Hepatocyte (in vitro differentiated cells): Measurements from ENCODE around the gene SLC25A17. TPM values are rescaled to one million over a fixed set of nuclear protein-coding genes. Genes with fewer than 3 reads are reported as not detected.

Experiments used
- DNase-seq: peaks from one replicate; pipeline ENCODE4 v3.0.0-alpha.2; 2016; ENCODE audit warnings: low spot score
- H2AFZ ChIP-seq: fragments of 200-600 bp; sonication (generic); 2 replicates; pipeline ENCODE4 v1.6.0; 2016; ENCODE audit warnings: antibody characterized with exemption, mild to moderate bottlenecking
- H3K27ac ChIP-seq: fragments of 200-600 bp; sonication (generic); 2 replicates; pipeline ENCODE4 v1.5.1; 2016; ENCODE audit warnings: mild to moderate bottlenecking
- H3K27me3 ChIP-seq: fragments of 200-600 bp; sonication (generic); 2 replicates; pipeline ENCODE4 v1.6.1; 2016
- H3K36me3 ChIP-seq: fragments of 200-600 bp; sonication (generic); replicated peaks from 2 replicates; pipeline ENCODE4 v1.5.1; 2016; ENCODE audit warnings: low read depth; ENCODE audit not compliant: insufficient read depth
- H3K4me1 ChIP-seq: fragments of 200-600 bp; sonication (generic); 2 replicates; pipeline ENCODE4 v1.5.1; 2016; ENCODE audit warnings: mild to moderate bottlenecking, moderate library complexity; ENCODE audit not compliant: insufficient read depth
- H3K4me2 ChIP-seq: fragments of 200-600 bp; sonication (generic); 2 replicates; pipeline ENCODE4 v1.6.0; 2016
- H3K4me3 ChIP-seq: fragments of 200-600 bp; sonication (generic); 2 replicates; pipeline ENCODE4 v1.5.1; 2016; ENCODE audit warnings: mild to moderate bottlenecking
- H3K79me2 ChIP-seq: fragments of 200-600 bp; sonication (generic); 2 replicates; pipeline ENCODE4 v1.6.0; 2017; ENCODE audit warnings: mild to moderate bottlenecking
- H3K9me2 ChIP-seq: fragments of 200-600 bp; sonication (generic); replicated peaks from 2 replicates; pipeline ENCODE4 v1.6.0; 2017; ENCODE audit warnings: mild to moderate bottlenecking; ENCODE audit not compliant: insufficient read depth
- H3K9me3 ChIP-seq: fragments of 200-600 bp; sonication (generic); 2 replicates; pipeline ENCODE4 v1.5.1; 2016; ENCODE audit warnings: low read depth, mild to moderate bottlenecking
- H4K20me1 ChIP-seq: fragments of 200-600 bp; sonication (generic); 2 replicates; pipeline ENCODE4 v1.6.0; 2016; ENCODE audit warnings: mild to moderate bottlenecking; ENCODE audit not compliant: insufficient read depth, poor library complexity, severe bottlenecking
- EZH2 ChIP-seq: fragments of 200-600 bp; sonication (generic); IDR thresholded peaks from 2 replicates; pipeline ENCODE4 v1.6.1; 2016; ENCODE audit warnings: antibody characterized with exemption, mild to moderate bottlenecking, borderline replicate concordance
- EZH2phosphoT487 ChIP-seq: fragments of 200-600 bp; sonication (generic); IDR thresholded peaks from one replicate; pipeline ENCODE4 v1.6.1; 2018; ENCODE audit warnings: antibody characterized with exemption, mild to moderate bottlenecking, low read depth, moderate library complexity; ENCODE audit not compliant: unreplicated experiment, severe bottlenecking
- WGBS: methylation state at CpG from one replicate; pipeline ENCODE4 v1.1.6; 2016; ENCODE audit warnings: low lambda C conversion rate; ENCODE audit errors: missing lambda C conversion rate; 5-methylcytosine and 5-hydroxymethylcytosine counted together
- polyA plus RNA-seq: library from polyadenylated mRNA; unstranded; fragments of >200 nt; fragmentation: Nextera tagmentation; extraction: Ambion mirVana; gene quantifications from 2 replicates; pipeline ENCODE4 v1.2.1, GENCODE V29; 2016
- total RNA-seq: library from RNA; depleted of rRNA; stranded (reverse); fragments of >200 nt; gene quantifications from 2 replicates; pipeline ENCODE4 v1.2.3, GENCODE V29; 2014
- TF ChIP-seq, protein P1 (sequence below): fragments of 200-600 bp; sonication (generic); IDR thresholded peaks from 2 replicates; pipeline ENCODE4 v1.5.1; 2016; ENCODE audit warnings: antibody characterized with exemption, mild to moderate bottlenecking; ENCODE audit not compliant: poor library complexity

The SLC25A17 gene
- total and polyA plus RNA-seq, 2 experiments from 2014 or later = 20.5 to 24.8 TPM

DNA sequence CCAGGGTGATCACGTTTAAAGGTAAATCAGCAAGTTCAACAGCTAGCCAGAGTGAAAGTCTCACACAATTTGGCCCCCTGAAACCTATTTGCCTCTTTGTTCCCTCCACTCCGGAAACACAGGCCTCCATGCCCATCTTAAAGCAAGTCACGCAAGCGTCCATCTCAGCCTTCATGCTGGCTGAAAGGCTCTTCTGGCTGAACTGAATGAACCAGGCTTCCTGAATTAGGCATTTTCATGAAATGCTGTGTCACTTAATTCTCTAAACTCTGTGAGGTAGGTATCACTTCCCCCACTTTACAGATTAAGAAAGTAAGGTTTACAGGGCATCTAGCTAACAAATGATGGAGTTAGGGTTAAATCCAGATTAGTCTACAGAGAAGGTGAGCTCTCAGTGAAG lies 1.4 kb downstream of the SLC25A17 start:
- peaks cover 6% of the 10 kb centered on the region for H3K4me1 ChIP-seq
- no peak overlapping the region for H3K4me3 ChIP-seq
- H3K27ac ChIP-seq = no peak overlapping the region
- peaks cover 3% of the 10 kb centered on the region for H4K20me1 ChIP-seq
- TF ChIP-seq EZH2phosphoT487 (no peak), EZH2 (no peak)
- TF ChIP-seq, protein P1, sequence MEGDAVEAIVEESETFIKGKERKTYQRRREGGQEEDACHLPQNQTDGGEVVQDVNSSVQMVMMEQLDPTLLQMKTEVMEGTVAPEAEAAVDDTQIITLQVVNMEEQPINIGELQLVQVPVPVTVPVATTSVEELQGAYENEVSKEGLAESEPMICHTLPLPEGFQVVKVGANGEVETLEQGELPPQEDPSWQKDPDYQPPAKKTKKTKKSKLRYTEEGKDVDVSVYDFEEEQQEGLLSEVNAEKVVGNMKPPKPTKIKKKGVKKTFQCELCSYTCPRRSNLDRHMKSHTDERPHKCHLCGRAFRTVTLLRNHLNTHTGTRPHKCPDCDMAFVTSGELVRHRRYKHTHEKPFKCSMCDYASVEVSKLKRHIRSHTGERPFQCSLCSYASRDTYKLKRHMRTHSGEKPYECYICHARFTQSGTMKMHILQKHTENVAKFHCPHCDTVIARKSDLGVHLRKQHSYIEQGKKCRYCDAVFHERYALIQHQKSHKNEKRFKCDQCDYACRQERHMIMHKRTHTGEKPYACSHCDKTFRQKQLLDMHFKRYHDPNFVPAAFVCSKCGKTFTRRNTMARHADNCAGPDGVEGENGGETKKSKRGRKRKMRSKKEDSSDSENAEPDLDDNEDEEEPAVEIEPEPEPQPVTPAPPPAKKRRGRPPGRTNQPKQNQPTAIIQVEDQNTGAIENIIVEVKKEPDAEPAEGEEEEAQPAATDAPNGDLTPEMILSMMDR = no peak
- H3K9me2 ChIP-seq = no peaks in the 10 kb centered on the region
- no peak for DNase-seq
- peaks cover 4% of the 10 kb centered on the region for H3K36me3 ChIP-seq
- peak overlapping the region; percentile 91 for H3K4me2 ChIP-seq
- H2AFZ ChIP-seq = no peak overlapping the region
- no peaks in the 10 kb centered on the region for H3K27me3 ChIP-seq
- peaks cover 53% of the 10 kb centered on the region for H3K79me2 ChIP-seq
- WGBS = 94% methylated on average over 4 of the region's 4 CpGs
- H3K9me3 ChIP-seq = no peaks in the 10 kb centered on the region

DNA sequence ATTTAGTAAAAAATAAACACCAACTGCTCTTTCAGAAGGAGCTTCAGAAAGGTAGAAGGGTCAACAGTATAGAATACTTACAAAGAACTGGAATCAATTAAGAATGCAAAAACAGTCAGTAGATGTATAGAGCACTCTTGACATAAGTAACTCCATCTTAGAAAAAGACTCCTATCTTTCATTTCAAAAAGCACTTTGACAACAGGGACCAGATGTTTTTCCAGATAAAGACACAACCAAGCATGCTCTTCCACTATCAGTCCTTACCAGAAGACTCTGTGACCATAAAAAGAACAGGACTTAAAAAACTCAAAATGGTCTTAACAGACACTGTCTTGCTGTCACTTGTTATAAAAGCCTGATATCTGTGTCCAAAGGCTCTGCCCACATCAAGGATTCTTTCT lies 5.2 kb downstream of the SLC25A17 start:
- no peak for DNase-seq
- no peak overlapping the region for H3K4me2 ChIP-seq

DNA sequence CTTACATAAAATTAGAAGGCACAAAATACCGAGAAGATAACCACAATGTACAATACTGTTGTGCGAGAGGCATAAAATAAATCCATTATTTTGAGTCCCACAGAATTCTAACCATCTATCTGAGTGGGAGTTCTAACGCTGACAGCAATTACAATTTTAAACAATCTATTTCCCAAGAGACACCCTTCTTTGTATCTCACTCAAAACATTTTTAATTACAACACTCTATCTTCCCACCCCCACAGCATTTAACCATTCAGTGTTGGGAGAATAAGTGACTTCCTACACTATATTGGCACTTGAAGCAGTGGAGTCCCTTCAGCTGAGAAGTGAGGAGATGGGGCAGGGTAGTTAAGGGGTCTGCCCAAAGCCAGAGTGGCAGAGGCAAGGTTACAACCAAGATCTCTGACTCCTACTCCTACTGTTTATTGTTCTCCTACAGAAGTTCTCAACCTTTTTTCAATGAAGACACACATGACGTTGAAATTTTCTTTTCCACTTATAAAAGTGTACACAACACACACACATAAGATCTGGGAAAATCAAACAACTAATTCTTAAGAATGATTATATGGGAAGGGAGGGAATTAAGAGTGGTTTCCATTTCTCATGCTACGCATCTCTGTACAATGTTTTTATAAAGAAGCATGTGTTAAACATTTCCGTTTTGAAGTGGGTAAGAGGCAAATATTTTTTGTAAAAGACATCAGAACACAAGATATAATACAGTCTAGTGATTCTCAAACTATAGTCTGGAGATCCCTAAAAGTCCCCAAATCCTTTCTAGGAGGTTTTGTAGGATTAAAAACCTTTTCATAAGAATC lies 10.9 kb downstream of the SLC25A17 start:
- Histone ChIP-seq H3K4me2 (no peak overlapping the region), H3K4me1 (no peaks in the 10 kb centered on the region), H3K9me3 (no peaks in the 10 kb centered on the region), H4K20me1 (no peaks in the 10 kb centered on the region), H3K36me3 (no peaks in the 10 kb centered on the region), H3K27ac (no peak overlapping the region), H2AFZ (no peak overlapping the region), H3K27me3 (no peaks in the 10 kb centered on the region), H3K79me2 (peaks cover 57% of the 10 kb centered on the region), H3K9me2 (no peaks in the 10 kb centered on the region), H3K4me3 (no peak overlapping the region)
- 73% methylated on average over 6 of the region's 6 CpGs for WGBS
- TF ChIP-seq, protein P1 = no peak
- no peak for TF ChIP-seq EZH2phosphoT487
- no peak for DNase-seq

More for the DNA sequence above, 5.2 kb downstream of the SLC25A17 start:
- Histone ChIP-seq H3K27me3 (no peaks in the 10 kb centered on the region), H3K4me3 (no peak overlapping the region), H4K20me1 (peaks cover 3% of the 10 kb centered on the region), H3K27ac (no peak overlapping the region), H3K79me2 (peaks cover 81% of the 10 kb centered on the region), H2AFZ (no peak overlapping the region), H3K36me3 (peaks cover 4% of the 10 kb centered on the region), H3K4me1 (peaks cover 6% of the 10 kb centered on the region), H3K9me3 (no peaks in the 10 kb centered on the region), H3K9me2 (no peaks in the 10 kb centered on the region)
- TF ChIP-seq, protein P1 = no peak
- TF ChIP-seq EZH2 = no peak
- TF ChIP-seq EZH2phosphoT487 = no peak
